Activated naive CD8-positive, alpha-beta T cell treated with anti-CD3 and anti-CD28 coated beads, Interleukin-2, amount 50 U/mL, for 24 hours (primary cell): ENCODE measurements around the gene ENC1.

Source experiments
- ATAC-seq: fragments of 150-1000 bp; cut with Tn5 transposase; one replicate; pipeline ENCODE4 v1.10.0; 2021
- DNase-seq: peaks from one replicate; pipeline ENCODE4 v3.0.0; 2021
- H3K27ac Mint-ChIP-seq: one replicate; pipeline ENCODE4 v1.8.0; 2021; ENCODE audit warnings: mild to moderate bottlenecking, mixed read lengths
- H3K27me3 Mint-ChIP-seq: one replicate; pipeline ENCODE4 v1.8.0; 2021; ENCODE audit warnings: mixed read lengths
- H3K36me3 Mint-ChIP-seq: one replicate; pipeline ENCODE4 v1.8.0; 2021; ENCODE audit warnings: low read depth, mixed read lengths
- H3K4me1 Mint-ChIP-seq: one replicate; pipeline ENCODE4 v1.8.0; 2021; ENCODE audit warnings: mixed read lengths
- H3K4me3 Mint-ChIP-seq: one replicate; pipeline ENCODE4 v1.8.0; 2021; ENCODE audit warnings: mild to moderate bottlenecking, moderate library complexity, mixed read lengths
- H3K9me3 Mint-ChIP-seq: one replicate; pipeline ENCODE4 v1.8.0; 2021; ENCODE audit warnings: mixed read lengths

The ENC1 gene

GRCh38 chr5:74616236-74617146, 24.0 kb downstream of the ENC1 start:
- no peak for ATAC-seq
- DNase-seq = no peak
- Mint-ChIP-seq H3K4me3 (no peak overlapping the region), H3K9me3 (no peaks in the 10 kb centered on the region), H3K36me3 (no peaks in the 10 kb centered on the region), H3K27me3 (peaks cover 42% of the 10 kb centered on the region), H3K4me1 (peaks cover 10% of the 10 kb centered on the region), H3K27ac (no peak overlapping the region)

GRCh38 chr5:74613283-74613682, 27.2 kb downstream of the ENC1 start:
- DNase-seq (no peak), ATAC-seq (no peak)
- Mint-ChIP-seq H3K9me3 (no peaks in the 10 kb centered on the region), H3K27ac (no peak overlapping the region), H3K27me3 (peaks cover 17% of the 10 kb centered on the region), H3K36me3 (no peaks in the 10 kb centered on the region), H3K4me3 (no peak overlapping the region), H3K4me1 (peaks cover 4% of the 10 kb centered on the region)

GRCh38 chr5:74612045-74612444, 28.5 kb downstream of the ENC1 start:
- no peak overlapping the region for H3K27ac Mint-ChIP-seq
- H3K4me3 Mint-ChIP-seq = no peak overlapping the region
- DNase-seq (no peak), ATAC-seq (no peak)
- H3K36me3 Mint-ChIP-seq = no peaks in the 10 kb centered on the region
- peaks cover 10% of the 10 kb centered on the region for H3K27me3 Mint-ChIP-seq
- peaks cover 4% of the 10 kb centered on the region for H3K4me1 Mint-ChIP-seq
- no peaks in the 10 kb centered on the region for H3K9me3 Mint-ChIP-seq

GRCh38 chr5:74608736-74609601, 31.6 kb downstream of the ENC1 start:
- Mint-ChIP-seq H3K27me3 (peaks cover 5% of the 10 kb centered on the region), H3K4me1 (no peaks in the 10 kb centered on the region), H3K27ac (no peak overlapping the region), H3K9me3 (no peaks in the 10 kb centered on the region), H3K36me3 (no peaks in the 10 kb centered on the region), H3K4me3 (no peak overlapping the region)
- DNase-seq = no peak
- ATAC-seq = peak; percentile 46

- peaks cover 17% of the 10 kb centered on the region for H3K27me3 Mint-ChIP-seq
- H3K4me3 Mint-ChIP-seq = no peak overlapping the region
- H3K9me3 Mint-ChIP-seq = no peaks in the 10 kb centered on the region
- H3K4me1 Mint-ChIP-seq = no peaks in the 10 kb centered on the region
- no peak for DNase-seq
- no peak for ATAC-seq
- H3K36me3 Mint-ChIP-seq = no peaks in the 10 kb centered on the region
- H3K27ac Mint-ChIP-seq = no peak overlapping the region
Measured at GRCh38 chr5:74605759-74606158, 34.8 kb downstream of the ENC1 start.

GRCh38 chr5:74603376-74603775, 37.2 kb downstream of the ENC1 start:
- DNase-seq (no peak), ATAC-seq (no peak)
- Mint-ChIP-seq H3K27ac (no peak overlapping the region), H3K4me1 (no peaks in the 10 kb centered on the region), H3K4me3 (no peak overlapping the region), H3K36me3 (no peaks in the 10 kb centered on the region), H3K27me3 (peaks cover 22% of the 10 kb centered on the region), H3K9me3 (no peaks in the 10 kb centered on the region)

- Mint-ChIP-seq H3K9me3 (no peaks in the 10 kb centered on the region), H3K36me3 (no peaks in the 10 kb centered on the region), H3K27me3 (peaks cover 31% of the 10 kb centered on the region), H3K27ac (no peak overlapping the region), H3K4me1 (no peaks in the 10 kb centered on the region), H3K4me3 (no peak overlapping the region)
- DNase-seq (no peak), ATAC-seq (no peak)
Measured at GRCh38 chr5:74599148-74599547, 41.4 kb downstream of the ENC1 start.

- Mint-ChIP-seq H3K4me3 (no peak overlapping the region), H3K27me3 (peaks cover 33% of the 10 kb centered on the region), H3K27ac (no peak overlapping the region), H3K9me3 (no peaks in the 10 kb centered on the region), H3K36me3 (no peaks in the 10 kb centered on the region), H3K4me1 (no peaks in the 10 kb centered on the region)
- ATAC-seq (no peak), DNase-seq (no peak)
Measured at GRCh38 chr5:74598731-74599130, 41.8 kb downstream of the ENC1 start.

- Mint-ChIP-seq H3K4me1 (no peaks in the 10 kb centered on the region), H3K27me3 (peaks cover 26% of the 10 kb centered on the region), H3K9me3 (no peaks in the 10 kb centered on the region), H3K36me3 (no peaks in the 10 kb centered on the region), H3K27ac (no peak overlapping the region), H3K4me3 (no peak overlapping the region)
- DNase-seq (no peak), ATAC-seq (no peak)
Measured at GRCh38 chr5:74596927-74597326, 43.6 kb downstream of the ENC1 start.

- no peaks in the 10 kb centered on the region for H3K36me3 Mint-ChIP-seq
- DNase-seq = no peak
- no peak for ATAC-seq
- no peak overlapping the region for H3K4me3 Mint-ChIP-seq
- no peaks in the 10 kb centered on the region for H3K9me3 Mint-ChIP-seq
- H3K27ac Mint-ChIP-seq = no peak overlapping the region
- no peaks in the 10 kb centered on the region for H3K4me1 Mint-ChIP-seq
- H3K27me3 Mint-ChIP-seq = peaks cover 30% of the 10 kb centered on the region
Measured at GRCh38 chr5:74595143-74595925, 45.2 kb downstream of the ENC1 start.

- Mint-ChIP-seq H3K27ac (no peak overlapping the region), H3K4me1 (no peaks in the 10 kb centered on the region), H3K27me3 (peaks cover 32% of the 10 kb centered on the region), H3K4me3 (no peak overlapping the region), H3K36me3 (no peaks in the 10 kb centered on the region), H3K9me3 (no peaks in the 10 kb centered on the region)
- DNase-seq (no peak), ATAC-seq (no peak)
Measured at GRCh38 chr5:74594137-74595040, 46.1 kb downstream of the ENC1 start.

- no peak overlapping the region for H3K4me3 Mint-ChIP-seq
- H3K4me1 Mint-ChIP-seq = peaks cover 3% of the 10 kb centered on the region
- no peak for DNase-seq
- no peak for ATAC-seq
- H3K27ac Mint-ChIP-seq = no peak overlapping the region
- no peaks in the 10 kb centered on the region for H3K9me3 Mint-ChIP-seq
- peaks cover 33% of the 10 kb centered on the region for H3K27me3 Mint-ChIP-seq
- no peaks in the 10 kb centered on the region for H3K36me3 Mint-ChIP-seq
Measured at GRCh38 chr5:74589204-74590056, 51.1 kb downstream of the ENC1 start.

- Mint-ChIP-seq H3K27me3 (peaks cover 36% of the 10 kb centered on the region), H3K9me3 (no peaks in the 10 kb centered on the region), H3K4me1 (peaks cover 3% of the 10 kb centered on the region), H3K36me3 (no peaks in the 10 kb centered on the region), H3K27ac (no peak overlapping the region), H3K4me3 (no peak overlapping the region)
- DNase-seq = no peak
- ATAC-seq = no peak
Measured at GRCh38 chr5:74588415-74588814, 52.1 kb downstream of the ENC1 start.
